LNCaP clone FGC (cell line): ENCODE data around the gene MRPL19.

Source experiments
- DNase-seq: peaks from one replicate; pipeline ENCODE4 v3.0.0-alpha.2; 2011; ENCODE audit warnings: low read depth
- H3K4me3 ChIP-seq: 2 replicates; pipeline ENCODE4 v1.5.1; 2011; ENCODE audit warnings: mild to moderate bottlenecking, low read depth, low read length, control low read depth
- TF ChIP-seq, protein P1 (sequence below): IDR thresholded peaks from 2 replicates; pipeline ENCODE4 v1.5.1; 2012; ENCODE audit warnings: mild to moderate bottlenecking; ENCODE audit not compliant: control insufficient read depth, insufficient read depth; ENCODE audit errors: extremely low read depth

The MRPL19 gene

DNA sequence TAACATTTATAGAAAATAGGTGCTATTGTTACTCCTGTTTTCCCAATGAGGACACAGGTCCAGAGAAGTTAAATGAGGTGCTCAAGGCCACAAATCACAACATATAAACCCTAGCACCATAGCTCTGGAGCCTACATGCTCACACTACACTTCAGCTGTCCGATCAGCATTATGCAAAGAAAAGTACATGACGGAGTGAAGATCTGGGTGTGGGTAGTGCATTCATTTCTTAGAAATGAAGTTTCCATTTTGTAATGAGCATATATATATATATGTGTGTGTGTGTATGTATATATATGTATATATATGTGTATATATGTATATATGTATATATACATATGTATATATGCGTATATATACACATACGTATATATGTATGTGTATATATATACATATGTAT is 30.2 kb upstream of the MRPL19 start:
- TF ChIP-seq, protein P1, sequence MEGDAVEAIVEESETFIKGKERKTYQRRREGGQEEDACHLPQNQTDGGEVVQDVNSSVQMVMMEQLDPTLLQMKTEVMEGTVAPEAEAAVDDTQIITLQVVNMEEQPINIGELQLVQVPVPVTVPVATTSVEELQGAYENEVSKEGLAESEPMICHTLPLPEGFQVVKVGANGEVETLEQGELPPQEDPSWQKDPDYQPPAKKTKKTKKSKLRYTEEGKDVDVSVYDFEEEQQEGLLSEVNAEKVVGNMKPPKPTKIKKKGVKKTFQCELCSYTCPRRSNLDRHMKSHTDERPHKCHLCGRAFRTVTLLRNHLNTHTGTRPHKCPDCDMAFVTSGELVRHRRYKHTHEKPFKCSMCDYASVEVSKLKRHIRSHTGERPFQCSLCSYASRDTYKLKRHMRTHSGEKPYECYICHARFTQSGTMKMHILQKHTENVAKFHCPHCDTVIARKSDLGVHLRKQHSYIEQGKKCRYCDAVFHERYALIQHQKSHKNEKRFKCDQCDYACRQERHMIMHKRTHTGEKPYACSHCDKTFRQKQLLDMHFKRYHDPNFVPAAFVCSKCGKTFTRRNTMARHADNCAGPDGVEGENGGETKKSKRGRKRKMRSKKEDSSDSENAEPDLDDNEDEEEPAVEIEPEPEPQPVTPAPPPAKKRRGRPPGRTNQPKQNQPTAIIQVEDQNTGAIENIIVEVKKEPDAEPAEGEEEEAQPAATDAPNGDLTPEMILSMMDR = no peak
- no peak for DNase-seq
- H3K4me3 ChIP-seq = no peak overlapping the region

- TF ChIP-seq, protein P1 = no peak
- H3K4me3 ChIP-seq = no peak overlapping the region
- no peak for DNase-seq
Measured at GRCh38 chr2:75616933-75617332, 29.6 kb upstream of the MRPL19 start.

DNA sequence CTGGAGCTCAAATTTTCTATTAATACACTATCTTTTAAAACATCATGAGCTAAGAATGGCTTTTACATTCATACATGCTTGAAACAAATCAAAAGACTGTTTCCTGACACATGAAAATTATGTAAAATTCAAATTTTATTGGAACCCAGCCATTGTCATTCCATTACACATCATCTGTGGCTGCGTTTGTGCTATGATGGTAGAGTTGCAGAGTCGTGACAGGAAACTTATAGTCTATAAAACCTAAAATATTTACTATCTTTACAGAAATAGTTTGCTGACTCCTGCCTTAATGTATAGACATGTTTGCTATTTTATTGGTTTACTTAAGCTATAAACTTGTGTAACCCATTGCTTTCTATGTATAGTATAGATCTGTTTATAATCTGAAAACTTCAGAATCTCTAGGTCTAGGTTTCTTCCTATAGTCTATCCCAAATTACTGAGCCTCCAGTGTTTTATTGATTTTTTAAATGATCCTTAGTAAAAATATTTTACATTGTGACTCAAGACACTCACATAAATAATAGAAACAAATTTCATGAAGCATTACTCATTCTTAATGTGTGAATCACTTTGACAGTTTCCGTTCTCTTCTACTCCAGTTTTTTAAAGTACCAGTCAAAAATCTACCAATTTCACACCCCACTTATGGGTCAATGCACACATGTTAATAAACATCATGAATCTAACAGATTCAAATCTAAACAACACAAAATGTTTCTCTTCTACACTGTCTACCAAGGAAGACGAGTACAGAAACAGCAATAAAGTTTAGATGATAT is 26.4 kb upstream of the MRPL19 start:
- no peak overlapping the region for H3K4me3 ChIP-seq
- TF ChIP-seq, protein P1 = no peak

DNA sequence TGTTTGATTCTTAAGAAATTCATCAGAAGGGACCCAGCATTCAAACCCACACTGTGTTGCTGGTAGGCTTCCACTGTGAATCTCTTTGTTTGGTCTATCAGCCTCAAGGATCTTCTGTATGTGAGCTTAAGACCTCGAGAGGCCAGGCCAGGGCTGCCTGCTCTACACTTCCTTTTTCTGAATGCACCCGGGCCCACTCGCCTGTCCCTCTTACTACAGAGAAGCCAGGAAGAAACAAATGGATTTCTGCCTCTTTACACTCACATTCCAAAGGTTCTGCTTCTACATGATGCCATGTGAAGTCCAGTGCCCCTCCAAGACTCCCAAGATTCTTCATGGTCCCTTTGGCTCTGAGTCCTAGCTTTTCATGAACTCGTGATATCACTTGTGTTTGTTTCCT is 25.4 kb upstream of the MRPL19 start:
- no peak overlapping the region for H3K4me3 ChIP-seq
- TF ChIP-seq, protein P1 = no peak
- DNase-seq = no peak

More for the DNA sequence above, 26.4 kb upstream of the MRPL19 start:
- no peak for DNase-seq

- H3K4me3 ChIP-seq = no peak overlapping the region
- TF ChIP-seq, protein P1 = no peak
Measured at GRCh38 chr2:75622500-75622899, 24.1 kb upstream of the MRPL19 start.

GRCh38 chr2:75622929-75623328 is 23.7 kb upstream of the MRPL19 start:
- TF ChIP-seq, protein P1 = no peak
- no peak overlapping the region for H3K4me3 ChIP-seq
- DNase-seq = no peak

More at GRCh38 chr2:75622500-75622899, 24.1 kb upstream of the MRPL19 start:
- DNase-seq = no peak

- H3K4me3 ChIP-seq = no peak overlapping the region
- DNase-seq = peak; percentile 32
- TF ChIP-seq, protein P1 = peak; percentile 92
Measured at GRCh38 chr2:75627902-75628504, 18.6 kb upstream of the MRPL19 start.
